ENCODE data around the gene NKTR.
A peak's percentile ranks its signal among the peaks of the same experiment; 100 is the strongest.
"Not testable (repeated sequence)": the region's sequence is repeated elsewhere in the genome, so short reads cannot be mapped to it uniquely, and the experiment has no call there.

NKTR gene

DNA sequence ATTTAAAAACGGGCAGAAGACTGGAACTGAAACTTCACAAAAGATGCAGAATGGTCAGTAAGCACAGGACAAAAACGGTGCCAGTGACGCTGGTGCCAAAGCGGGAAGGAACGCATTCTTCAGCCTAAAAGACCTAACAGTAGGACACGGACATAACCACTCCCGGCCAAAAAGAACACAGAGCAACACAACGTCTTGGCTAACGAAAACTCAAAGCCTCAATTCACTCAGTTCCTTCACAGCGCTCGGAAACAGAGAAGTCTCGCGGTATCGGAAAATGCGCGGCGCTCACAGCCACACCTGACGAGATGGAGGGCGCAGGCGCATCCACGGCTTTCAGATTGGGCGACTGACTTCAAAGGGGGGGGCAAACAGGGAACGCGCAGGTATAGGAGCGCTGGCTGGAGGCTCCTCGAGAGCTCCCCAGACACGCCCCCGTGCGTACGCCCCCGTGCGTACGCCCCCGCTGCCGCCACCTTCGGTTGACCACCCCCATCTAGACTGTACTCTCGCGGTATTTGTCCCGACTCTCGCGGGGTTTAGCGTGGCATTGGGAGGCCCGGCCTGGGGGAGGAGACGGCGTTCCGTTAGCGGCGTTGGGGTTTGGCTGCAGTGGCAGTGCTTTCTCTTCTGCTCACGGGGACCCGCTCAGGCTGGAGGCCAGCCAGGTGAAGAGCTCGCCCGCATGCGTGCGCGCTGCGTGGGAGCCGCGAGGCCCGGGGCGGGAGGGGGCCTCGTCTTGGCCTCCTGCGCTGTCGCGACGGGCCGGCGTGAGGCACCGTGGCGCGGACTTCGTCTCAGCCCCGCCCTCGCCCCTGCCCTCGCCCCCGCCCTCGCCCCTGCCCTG, at the start of gene NKTR:
Gene NKTR (plus strand): TSS at position 576 of the 847 bp plus-strand sequence. CDS start 321 bp downstream, outside the sequence.
- peak; percentile 95 for DNase-seq (ENCODE audit: low spot score)

DNA sequence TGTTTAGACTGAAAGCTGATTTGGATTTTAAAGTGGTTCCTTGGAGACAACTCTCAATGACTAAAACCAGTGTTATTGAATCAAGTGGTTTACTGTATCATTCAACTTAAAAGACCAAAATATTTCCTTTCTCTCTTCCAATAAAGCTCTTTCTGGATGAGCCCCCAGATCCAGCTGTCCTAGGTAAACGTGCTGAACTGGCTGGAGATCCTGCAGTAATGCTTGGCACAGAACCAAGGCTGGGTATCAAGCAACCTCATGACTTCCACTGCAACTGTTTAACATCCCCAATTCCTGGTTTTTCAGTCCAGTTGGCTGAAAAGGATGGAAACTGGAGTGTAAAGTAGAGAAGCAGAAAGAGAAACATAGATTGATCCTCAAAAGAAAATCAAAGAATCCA, 47.7 kb upstream of the NKTR start:
- no peak for DNase-seq (ENCODE audit: low spot score)

DNA sequence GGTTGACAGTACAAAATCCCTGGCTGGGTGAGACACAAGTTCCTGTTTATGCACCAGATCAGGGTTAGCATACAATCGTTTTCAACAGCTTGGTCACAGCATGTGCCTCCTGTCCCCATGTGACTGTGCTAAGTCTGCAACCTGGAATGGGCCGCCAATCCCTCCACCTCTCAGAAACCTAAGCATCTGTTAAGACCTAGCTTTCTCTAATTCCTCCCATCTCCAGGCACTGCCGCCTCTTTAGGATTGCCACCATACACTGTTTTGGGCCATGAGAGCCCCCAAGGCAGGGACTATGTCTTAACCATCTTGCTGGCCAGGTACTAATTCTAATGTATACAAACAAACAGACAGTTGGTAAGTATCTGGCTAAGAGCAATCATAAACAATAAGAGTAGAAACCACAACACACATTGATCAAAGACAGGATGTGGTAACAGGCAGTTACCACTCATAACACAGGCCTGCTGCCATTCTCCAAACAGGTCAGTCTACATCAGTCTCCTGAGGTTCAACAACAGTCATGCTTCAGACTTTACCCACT, 44.3 kb upstream of the NKTR start:
- peak; percentile 58 for DNase-seq (ENCODE audit: low spot score)

DNA sequence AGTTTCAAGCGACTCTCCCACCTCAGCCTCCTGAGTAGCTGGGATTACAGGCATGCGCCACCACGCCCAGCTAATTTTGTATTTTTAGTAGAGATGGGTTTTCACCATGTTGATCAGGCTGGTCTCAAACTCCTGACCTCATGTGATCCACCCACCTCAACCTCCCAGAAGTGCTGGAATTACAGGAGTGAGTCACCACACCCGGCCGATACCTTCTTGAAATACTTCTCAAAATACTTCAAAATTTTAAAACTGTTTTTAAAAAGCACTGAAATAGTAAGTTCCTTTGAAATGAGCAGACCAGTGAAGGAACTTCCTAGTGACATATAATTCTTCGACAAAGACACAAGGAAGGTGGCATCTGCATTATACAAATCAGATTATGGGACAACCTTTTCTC, 43.7 kb upstream of the NKTR start:
- DNase-seq (ENCODE audit: low spot score) = not testable (repeated sequence)

DNA sequence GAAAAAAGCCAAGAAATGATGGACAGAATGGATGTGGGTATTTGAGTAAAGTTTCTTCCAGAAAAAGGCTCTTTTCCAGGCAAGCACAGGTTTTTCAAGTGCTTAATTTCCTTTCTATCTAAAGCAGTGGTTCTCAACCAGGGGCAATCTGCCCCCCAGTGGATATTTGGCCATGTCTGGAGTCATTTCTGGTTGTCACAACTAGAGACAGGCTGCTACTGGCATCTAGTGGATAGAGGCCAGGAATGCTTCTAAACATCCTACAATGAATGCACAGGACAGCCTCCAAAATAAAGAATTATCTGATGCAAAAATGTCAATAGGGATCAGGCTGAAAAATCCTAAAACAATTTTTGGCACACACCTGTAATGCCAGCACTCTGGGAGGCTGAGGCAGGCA, 42.6 kb upstream of the NKTR start:
- no peak for DNase-seq (ENCODE audit: low spot score)

DNA sequence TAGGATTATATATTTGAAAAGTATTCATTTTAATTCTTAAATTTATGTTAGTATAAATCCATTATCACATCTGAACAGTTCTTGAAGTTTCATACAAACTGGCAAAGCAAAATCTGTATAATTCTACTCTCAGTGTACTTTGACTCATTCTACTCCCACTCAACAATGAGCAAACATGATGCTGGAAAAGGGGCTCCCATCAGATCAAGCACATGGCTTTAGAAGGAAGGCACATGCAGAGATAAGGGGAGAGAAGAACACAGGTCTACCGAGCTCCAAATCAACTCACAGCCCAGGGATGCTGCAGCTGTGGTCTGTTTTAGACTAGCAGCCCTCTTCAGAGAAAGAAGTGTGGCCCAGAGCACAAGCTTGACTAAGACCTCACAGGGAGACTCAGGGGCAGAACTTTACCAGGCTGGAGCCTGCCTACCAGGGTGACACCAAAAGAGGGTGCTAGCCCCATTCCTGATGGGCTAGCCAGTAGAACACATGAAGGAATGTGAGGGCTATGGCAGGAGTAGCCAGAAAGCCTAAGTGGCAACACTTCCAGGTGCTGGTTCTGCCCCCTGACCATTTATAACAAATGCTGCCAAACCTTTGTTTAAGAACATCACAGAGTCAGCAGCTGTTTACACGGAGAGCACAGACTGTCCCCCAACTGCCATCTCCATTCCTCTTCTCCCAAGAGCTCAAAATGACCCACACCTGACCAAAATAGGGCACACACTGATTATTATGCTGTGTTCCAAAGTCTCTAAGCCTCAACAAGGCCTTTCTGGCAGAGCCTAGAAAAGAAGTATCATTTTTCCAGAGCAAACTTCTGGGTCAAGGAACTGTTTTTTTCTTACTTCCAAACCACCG, 38.2 kb upstream of the NKTR start:
- DNase-seq (ENCODE audit: low spot score) = no peak

DNA sequence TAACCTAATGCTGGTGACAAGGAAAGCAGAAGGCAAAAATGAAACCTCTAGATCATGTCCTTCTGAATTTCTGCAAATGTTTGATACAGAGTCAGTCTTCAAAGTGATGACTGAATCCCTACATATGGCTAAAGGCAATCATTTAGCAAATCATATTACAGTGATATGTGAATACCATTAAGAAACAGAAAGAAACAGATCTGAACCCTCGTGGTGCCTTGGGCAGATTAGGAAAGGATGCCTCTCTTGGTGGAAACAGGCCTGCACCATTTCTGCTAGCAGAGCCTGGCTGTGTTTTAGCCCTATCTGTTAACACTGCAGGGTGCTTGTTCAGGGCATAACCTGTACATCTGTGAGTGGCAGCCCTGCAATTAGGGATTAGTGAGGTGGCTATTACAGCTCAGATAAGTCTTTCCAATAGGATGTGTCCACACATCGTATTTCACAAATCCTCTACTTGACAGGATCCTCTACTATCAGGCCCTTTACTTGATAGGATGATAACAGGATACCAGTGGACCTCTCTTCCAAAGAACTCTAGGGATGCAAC, 30.8 kb upstream of the NKTR start:
- peak; percentile 36 for DNase-seq (ENCODE audit: low spot score)

DNA sequence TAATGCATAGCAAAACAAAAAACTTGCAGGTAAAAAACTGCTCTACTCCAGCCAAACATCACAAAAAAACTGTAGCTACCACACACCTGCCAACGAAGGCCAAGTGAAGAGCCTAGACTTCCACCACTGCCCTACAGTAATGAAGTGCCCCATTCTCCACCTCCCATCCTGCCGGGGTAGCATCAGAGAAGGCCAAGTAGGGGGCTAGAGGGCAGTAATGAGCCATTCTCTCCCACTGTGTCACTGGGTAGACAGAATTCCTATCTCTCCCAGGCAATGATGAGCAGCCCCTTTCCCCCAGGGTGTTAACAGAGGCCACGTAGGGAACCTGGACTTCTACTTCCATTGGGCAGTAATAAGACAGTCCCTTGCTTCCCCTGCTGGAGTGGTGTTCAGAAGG, 28.2 kb upstream of the NKTR start:
- peak; percentile 78 for DNase-seq (ENCODE audit: low spot score)

DNA sequence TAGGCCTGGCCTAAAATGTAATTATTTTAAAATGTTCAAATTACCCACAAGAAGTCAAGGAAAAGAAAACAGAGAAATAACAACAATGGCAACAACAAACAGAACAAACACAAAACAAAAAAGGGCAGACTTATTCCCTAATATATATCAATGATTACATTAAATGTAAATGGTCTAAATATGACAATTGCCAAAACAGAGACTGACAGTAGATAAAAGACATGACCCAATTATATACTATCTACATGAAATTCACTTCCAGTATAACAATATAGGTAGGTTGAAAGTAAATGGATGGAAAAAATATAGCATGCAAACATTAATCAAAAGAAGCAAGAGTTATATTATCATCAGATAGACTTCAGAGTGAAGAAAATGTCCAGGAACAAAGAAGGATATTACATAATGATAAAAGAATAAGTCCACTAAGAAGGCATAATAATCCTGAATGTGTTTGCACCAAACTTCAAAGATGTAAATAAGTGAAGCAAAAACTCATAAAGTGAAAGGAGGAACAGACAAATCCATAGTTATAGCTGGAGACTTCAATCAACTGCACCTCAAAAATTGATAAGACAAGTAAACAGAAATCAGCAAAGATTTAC, 25.2 kb upstream of the NKTR start:
- no peak for DNase-seq (ENCODE audit: low spot score)

DNA sequence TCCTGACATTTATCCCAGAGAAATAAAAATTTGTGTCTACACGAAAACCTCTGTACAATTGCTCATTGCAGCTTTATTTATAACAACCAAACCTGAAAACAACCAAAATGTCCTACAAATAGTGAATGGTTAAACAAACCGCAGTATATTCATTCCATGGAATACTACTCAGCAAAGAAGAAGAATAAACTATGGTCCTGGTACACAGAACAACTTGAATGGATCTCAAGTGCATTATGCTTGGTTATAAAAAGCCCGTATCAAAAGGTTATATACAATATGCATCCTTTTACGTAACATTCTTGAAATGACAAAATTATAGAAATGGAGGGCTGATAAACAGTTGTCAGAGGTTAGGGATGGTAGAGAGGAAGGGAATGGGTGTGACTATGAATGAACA, 22.4 kb upstream of the NKTR start:
- DNase-seq (ENCODE audit: low spot score) = no peak

DNA sequence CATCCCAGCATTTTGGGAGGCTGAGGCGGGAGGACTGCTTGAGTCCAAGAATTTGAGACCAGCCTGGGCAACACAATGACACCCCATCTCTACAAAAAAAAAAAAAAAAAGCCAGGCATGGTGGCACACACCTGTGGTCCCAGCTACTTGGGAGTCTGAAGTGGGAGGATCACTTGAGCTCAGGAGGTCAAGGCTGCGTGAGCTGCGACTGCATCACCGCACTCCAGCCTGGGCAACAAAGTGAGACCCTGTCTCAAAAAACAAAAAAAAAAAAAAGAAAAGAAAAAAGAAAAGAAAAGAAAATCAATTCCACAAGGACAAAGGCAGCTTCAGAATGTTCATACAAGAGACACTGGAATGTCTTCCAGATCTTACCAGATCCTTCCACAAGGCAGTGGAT, 21.1 kb upstream of the NKTR start:
- not testable (repeated sequence) for DNase-seq (ENCODE audit: low spot score)

DNA sequence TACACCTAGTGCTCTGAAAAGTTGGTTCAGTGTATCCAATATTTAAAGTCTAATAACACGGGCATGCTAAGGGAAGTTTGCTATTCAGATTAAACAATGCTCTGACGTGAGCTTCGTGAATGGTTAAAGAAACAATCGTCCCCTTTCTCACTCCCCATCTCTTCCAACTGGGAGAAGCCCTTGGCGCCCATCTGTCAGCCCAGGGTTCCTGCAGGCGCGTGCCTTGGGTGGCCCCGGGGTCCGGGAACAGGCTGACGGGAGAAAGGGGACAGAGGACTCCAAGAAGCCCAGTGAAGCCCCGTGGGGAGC, 19.1 kb upstream of the NKTR start:
- no peak for DNase-seq (ENCODE audit: low spot score)

DNA sequence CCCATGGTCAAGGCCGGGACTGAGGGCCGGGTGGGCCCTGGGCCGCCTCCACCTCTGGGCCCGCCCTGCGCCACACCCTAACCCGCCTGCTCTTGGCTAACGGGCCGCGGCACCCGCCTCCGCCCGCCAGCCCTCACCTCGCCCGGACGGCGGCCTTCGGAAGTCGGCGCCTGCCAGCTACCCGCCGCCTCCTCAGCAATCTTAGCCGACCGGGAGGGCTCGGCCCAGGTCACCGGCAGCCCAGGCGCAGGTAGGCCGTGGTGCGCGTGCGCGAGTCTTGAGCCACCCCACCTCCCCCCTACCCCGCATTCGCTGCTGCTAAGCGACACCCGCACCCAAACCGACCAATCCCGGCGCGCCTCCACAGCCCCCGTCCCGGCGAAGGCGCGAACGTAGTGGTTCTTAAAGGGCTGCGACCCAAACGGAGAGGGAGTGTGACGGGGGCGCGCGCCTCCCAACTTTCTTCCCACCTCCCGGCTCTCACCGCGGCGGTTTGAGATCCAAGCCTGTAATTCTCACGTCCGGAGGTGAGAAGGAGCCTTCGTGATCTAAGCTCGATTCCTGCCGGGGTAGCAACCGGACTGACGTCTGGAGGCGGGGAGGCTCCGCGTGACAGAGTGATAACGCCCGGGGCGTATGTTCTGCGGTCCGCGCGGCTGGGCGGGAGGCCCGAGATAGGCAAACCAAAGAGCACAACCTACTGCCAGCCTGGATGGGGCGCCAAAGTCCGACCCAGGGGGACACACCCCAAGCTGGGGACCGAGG, 18.6 kb upstream of the NKTR start, which contains the start of gene SEC22C:
Gene SEC22C (minus strand): TSS at position 259 of the 765 bp plus-strand sequence. CDS start 12,921 bp downstream, outside the sequence.
- peak; percentile 100 for DNase-seq (ENCODE audit: low spot score)

DNA sequence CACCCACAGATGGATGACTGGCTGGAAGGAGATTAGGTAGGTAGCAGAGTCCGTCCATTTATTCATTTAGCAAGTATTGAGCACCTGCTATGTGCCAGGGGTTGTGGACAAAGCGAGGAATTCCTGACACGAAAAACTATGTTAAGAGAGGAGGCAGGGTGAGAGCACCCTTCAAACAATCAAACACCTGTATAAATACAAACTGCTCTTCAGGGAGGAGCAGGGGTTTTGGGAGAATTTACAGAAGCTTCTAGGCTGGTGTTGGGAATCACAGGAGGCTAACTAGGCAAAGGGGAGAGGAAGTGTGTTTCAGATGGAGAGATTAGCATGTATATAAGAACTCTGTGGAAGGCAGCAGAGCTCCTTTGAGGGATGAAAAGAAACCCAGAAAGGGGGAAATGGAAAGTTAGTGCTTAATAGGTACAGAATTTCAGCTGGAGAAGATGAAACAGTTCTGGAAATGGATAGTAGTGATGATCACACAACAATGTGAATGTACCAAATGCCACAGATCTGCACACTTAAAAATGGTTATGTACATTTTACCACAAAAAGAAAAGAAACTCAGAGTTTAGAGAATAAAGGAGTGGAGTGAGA, 17.9 kb upstream of the NKTR start:
- no peak for DNase-seq (ENCODE audit: low spot score)

DNA sequence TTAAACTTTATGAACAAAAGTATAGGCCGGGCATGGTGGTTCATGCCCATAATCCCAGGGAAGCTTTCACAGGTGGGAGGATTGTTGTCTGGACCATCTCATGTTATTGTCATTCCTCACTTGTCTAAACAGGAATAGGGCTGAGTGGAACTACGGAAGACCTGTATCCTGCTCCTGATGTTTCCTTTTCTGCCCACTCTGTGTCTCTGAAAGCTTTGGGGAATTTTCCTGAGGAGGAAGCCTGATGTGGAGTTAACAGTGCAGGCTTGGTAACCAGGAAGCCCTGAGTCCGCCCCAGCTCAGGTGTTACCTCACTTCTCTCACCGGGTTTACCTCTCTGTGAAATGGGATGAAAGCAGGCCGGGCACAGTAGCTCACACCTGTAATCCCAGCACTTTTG, 11.9 kb upstream of the NKTR start:
- no peak for DNase-seq (ENCODE audit: low spot score)

DNA sequence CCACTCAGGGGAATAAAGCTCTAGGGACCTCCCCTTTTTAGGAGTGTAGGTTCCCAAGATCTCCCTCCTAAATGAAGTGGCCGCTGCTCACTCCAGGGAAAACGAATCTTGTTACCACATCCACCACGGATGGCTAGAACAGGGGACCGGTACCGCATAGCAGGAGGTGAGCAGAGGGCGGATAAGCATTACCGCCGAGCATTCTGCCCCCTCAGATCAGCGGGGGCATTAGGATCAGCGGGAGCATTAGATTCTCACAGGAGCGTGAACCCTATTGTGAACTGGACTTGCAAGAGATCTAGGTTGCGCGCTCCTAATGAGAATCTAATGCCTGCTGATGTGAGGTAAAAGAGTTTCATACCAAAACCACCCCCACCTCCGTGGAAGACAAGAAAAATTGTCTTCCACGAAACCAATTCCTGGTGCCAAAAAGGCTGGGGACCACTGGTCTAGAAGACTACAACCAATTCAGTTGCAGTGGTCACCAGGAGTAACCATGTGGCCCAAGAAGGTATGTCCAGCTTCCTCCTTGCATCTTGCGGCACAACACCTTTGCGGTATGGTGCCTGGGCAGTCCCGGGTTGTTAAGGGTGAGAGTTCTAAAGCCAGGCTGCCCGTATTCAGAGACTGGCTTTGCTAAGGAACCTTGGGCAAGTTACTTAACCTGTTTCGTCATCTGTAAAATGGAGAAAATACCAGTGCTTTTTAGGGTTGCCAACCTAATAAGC, 10.9 kb upstream of the NKTR start:
- no peak for DNase-seq (ENCODE audit: low spot score)

DNA sequence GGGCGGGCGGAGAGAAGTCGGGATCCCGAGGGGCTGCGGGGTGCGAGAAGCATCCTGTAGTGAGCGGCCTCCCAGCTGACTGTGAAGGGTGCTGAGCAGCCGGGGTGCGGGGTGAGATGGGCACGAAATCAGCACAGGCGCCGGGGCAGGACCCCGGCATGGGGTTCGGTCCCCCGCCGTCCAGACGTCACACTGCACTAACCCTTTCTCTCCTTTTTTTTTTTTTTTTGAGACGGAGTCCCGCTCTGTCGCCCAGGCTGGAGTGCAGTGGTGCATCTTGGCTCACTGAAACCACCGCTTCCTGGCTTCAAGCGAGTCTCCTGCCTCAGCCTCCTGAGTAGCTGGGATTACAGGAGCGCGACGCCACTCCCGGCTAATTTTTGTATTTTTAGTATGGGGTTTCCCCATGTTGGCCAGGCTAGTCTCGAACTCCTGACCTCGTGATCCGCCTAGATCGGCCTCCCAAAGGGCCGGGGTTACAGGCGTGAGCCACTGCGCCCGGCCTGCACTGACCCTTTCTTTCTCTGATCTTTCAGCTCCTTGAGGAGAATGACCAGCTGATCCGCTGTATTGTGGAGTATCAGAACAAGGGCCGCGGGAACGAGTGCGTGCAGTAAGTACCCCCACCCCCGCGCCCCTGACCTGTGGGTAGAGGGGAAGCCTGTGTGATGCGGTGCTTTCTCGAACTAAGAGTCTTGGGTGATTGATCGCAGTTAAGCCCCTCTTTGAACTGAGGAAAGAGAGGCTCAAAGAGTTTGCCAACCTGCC, 9.3 kb upstream of the NKTR start:
- DNase-seq (ENCODE audit: low spot score) = no peak

DNA sequence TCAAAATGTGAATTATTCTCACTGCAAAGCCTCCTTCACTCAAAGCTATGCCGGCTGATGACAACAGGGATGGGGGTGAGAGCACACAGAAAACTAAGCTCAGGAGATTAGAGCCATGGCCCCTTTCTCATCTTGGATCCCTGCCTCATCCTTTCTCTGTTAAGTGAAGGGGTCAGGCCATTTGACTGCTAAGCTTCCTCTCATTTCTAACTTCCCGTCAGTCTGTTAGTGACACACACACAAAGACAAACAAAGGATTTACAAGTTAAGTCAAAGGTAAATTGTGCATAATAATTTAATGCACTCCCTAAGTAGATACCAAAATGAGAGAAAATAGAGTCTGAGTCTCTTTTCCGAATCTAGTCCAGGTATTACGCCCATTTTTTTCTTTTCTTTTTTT, 8.7 kb upstream of the NKTR start:
- no peak for DNase-seq (ENCODE audit: low spot score)

DNA sequence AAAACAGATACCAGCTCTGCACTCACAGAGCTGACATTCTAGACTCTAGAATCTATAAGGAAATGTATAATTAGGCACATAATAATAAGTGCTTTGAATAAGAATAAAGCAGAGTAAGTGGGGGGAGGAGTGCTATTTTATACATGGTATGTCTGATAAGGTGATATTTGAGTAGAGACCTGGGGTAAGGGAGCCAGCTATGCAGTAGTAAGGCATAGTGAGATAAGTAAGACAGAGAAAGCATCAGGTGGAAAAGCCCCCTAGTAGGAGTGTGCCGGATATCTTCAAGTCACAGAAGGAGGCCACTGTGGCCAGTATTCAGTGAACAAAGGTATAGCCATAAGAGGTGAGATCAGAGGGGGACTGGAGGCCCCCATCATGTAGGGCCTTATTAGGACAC, 6.9 kb upstream of the NKTR start:
- DNase-seq (ENCODE audit: low spot score) = no peak

DNA sequence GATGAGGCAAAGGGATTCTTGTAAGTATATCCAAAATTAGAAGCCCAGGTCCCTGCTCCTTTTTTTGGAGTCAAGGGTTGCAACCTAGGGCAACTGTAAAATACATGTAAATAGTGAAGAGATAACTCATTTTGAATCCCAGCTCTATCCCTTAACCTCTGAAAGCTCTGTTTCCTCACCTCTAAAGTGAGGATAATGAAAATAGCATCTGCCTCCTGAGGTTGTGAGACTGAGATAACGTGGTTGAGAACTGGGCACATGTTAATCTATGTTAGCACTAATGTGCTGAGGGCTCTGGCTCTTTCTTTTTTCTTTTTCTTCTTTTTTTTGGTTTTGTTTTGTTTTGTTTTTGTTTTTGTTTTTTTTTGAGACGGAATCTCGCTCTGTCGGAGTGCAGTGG, 4.8 kb upstream of the NKTR start:
- DNase-seq (ENCODE audit: low spot score) = no peak
